Measurements from ENCODE around the gene USP9Y. TPM values are rescaled to one million over a fixed set of nuclear protein-coding genes. Genes with fewer than 3 reads are reported as not detected.

The USP9Y gene
- polyA plus RNA-seq, 1 experiment = 20.9 TPM

DNA sequence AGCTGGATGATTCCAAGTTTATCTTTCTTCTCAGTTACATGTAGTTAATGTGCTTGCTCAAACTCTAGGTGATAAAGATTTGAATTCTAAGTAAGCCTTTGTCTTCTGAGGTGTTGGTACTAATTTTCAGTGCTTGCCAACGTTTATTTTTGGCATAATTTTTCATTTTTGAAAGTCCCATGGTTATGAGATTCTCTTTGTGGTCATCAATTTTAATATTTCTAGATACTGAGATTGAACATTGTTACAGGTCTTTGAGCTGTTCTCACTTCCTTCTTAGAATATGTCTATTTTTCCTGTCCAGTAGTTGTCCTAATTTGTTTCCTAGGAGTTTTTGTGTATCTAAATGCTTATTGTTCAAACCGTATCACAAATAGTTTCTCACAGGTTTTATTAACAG is 40.4 kb downstream of the USP9Y start:
- no peaks in the 10 kb centered on the region; the same call in 1 of the 2 replicates for H3K36me3 ChIP-seq (ENCODE audit: control insufficient read depth, insufficient read depth, low read length)
- no peak overlapping the region for H3K4me3 ChIP-seq (ENCODE audit: low read depth, low read length)
- POLR2A ChIA-PET = no interaction called here
- no peak for DNase-seq (ENCODE audit: low read depth)
- no peaks in the 10 kb centered on the region for H3K27me3 ChIP-seq (ENCODE audit: control insufficient read depth, insufficient read depth, low read length)
- CTCF ChIA-PET = no interaction called here
- TF ChIP-seq, protein P1, sequence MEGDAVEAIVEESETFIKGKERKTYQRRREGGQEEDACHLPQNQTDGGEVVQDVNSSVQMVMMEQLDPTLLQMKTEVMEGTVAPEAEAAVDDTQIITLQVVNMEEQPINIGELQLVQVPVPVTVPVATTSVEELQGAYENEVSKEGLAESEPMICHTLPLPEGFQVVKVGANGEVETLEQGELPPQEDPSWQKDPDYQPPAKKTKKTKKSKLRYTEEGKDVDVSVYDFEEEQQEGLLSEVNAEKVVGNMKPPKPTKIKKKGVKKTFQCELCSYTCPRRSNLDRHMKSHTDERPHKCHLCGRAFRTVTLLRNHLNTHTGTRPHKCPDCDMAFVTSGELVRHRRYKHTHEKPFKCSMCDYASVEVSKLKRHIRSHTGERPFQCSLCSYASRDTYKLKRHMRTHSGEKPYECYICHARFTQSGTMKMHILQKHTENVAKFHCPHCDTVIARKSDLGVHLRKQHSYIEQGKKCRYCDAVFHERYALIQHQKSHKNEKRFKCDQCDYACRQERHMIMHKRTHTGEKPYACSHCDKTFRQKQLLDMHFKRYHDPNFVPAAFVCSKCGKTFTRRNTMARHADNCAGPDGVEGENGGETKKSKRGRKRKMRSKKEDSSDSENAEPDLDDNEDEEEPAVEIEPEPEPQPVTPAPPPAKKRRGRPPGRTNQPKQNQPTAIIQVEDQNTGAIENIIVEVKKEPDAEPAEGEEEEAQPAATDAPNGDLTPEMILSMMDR (IDR thresholded peaks at IDR 0.05; ENCODE audit: insufficient read depth, low read depth, low read length) = no peak

DNA sequence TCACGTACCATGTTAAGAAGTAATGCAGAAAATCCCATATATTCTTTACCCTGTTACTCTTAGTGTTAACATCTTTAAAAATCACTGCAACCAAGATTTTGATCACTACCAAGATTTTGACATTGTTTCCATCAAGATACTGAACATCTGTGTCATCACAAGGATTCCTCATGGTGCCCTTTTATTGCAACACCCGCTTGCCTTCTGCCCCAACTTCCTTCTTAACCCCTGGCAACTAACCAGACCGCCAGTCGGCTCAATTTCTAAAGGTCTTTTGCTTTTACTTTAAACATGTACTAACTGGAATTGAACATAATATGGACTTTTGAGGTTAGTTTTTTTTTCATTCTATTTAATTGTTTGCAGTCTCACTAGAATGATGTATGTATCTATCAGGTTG is 41.7 kb downstream of the USP9Y start:
- ChIA-PET POLR2A (no interaction called here), CTCF (no interaction called here)
- DNase-seq (ENCODE audit: low read depth) = no peak
- no peaks in the 10 kb centered on the region; the same call in 1 of the 2 replicates for H3K36me3 ChIP-seq (ENCODE audit: control insufficient read depth, insufficient read depth, low read length)
- TF ChIP-seq, protein P1 (IDR thresholded peaks at IDR 0.05; ENCODE audit: insufficient read depth, low read depth, low read length) = no peak
- H3K27me3 ChIP-seq (ENCODE audit: control insufficient read depth, insufficient read depth, low read length) = no peaks in the 10 kb centered on the region
- H3K4me3 ChIP-seq (ENCODE audit: low read depth, low read length) = no peak overlapping the region

GRCh38 chrY:12744091-12744490 is 43.1 kb downstream of the USP9Y start:
- TF ChIP-seq, protein P1 (IDR thresholded peaks at IDR 0.05; ENCODE audit: insufficient read depth, low read depth, low read length) = no peak
- POLR2A ChIA-PET = no interaction called here

DNA sequence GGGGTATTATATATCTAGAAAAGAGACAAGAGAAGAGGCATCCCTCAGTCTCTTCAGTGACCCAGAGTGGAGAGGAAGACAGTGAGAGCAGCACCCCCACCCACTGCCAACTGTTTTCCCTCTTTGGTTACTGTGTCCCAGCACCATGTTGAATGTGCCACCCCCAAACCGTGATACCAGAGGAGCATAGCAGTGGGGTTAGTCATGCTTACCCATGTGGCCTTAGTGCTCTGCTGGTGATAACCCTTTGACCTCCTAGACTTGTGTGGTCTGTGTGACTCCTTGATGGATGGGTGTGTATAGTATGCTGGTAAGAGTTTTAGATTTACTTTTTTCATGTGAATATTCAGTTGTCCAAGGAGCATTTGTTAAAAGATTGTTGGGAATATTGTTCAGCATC is 48.3 kb downstream of the USP9Y start:
- DNase-seq (ENCODE audit: low read depth) = no peak
- Histone ChIP-seq H3K36me3 (ENCODE audit: control insufficient read depth, insufficient read depth, low read length) (no peaks in the 10 kb centered on the region), H3K27me3 (ENCODE audit: control insufficient read depth, insufficient read depth, low read length) (no peaks in the 10 kb centered on the region), H3K4me3 (ENCODE audit: low read depth, low read length) (no peak overlapping the region)
- POLR2A ChIA-PET = no interaction called here
- CTCF ChIA-PET = no interaction called here
- TF ChIP-seq, protein P1 (IDR thresholded peaks at IDR 0.05; ENCODE audit: insufficient read depth, low read depth, low read length) = no peak

More at GRCh38 chrY:12744091-12744490, 43.1 kb downstream of the USP9Y start:
- Histone ChIP-seq H3K36me3 (ENCODE audit: control insufficient read depth, insufficient read depth, low read length) (no peaks in the 10 kb centered on the region; the same call in 1 of the 2 replicates), H3K4me3 (ENCODE audit: low read depth, low read length) (no peak overlapping the region), H3K27me3 (ENCODE audit: control insufficient read depth, insufficient read depth, low read length) (no peaks in the 10 kb centered on the region)
- no peak for DNase-seq (ENCODE audit: low read depth)
- CTCF ChIA-PET = no interaction called here

- H3K4me3 ChIP-seq (ENCODE audit: low read depth, low read length) = no peak overlapping the region
- H3K36me3 ChIP-seq (ENCODE audit: control insufficient read depth, insufficient read depth, low read length) = no peaks in the 10 kb centered on the region
- no peak for DNase-seq (ENCODE audit: low read depth)
- H3K27me3 ChIP-seq (ENCODE audit: control insufficient read depth, insufficient read depth, low read length) = no peaks in the 10 kb centered on the region
- ChIA-PET CTCF (no interaction called here), POLR2A (no interaction called here)
- TF ChIP-seq, protein P1 (IDR thresholded peaks at IDR 0.05; ENCODE audit: insufficient read depth, low read depth, low read length) = no peak
Measured at GRCh38 chrY:12752856-12753255, 51.8 kb downstream of the USP9Y start.
